Activated naive CD8-positive, alpha-beta T cell treated with anti-CD3 and anti-CD28 coated beads, Interleukin-2, amount 50 U/mL, for 24 hours (primary cell): Measurements from ENCODE around the gene C17orf113.

ENCODE experiments used
- ATAC-seq: fragments of 150-1000 bp; cut with Tn5 transposase; one replicate; pipeline ENCODE4 v1.10.0; 2021
- DNase-seq: peaks from one replicate; pipeline ENCODE4 v3.0.0; 2021
- H3K27ac Mint-ChIP-seq: one replicate; pipeline ENCODE4 v1.8.0; 2021; ENCODE audit warnings: mild to moderate bottlenecking, mixed read lengths
- H3K27me3 Mint-ChIP-seq: one replicate; pipeline ENCODE4 v1.8.0; 2021; ENCODE audit warnings: mixed read lengths
- H3K36me3 Mint-ChIP-seq: one replicate; pipeline ENCODE4 v1.8.0; 2021; ENCODE audit warnings: low read depth, mixed read lengths
- H3K4me1 Mint-ChIP-seq: one replicate; pipeline ENCODE4 v1.8.0; 2021; ENCODE audit warnings: mixed read lengths
- H3K4me3 Mint-ChIP-seq: one replicate; pipeline ENCODE4 v1.8.0; 2021; ENCODE audit warnings: mild to moderate bottlenecking, moderate library complexity, mixed read lengths
- H3K9me3 Mint-ChIP-seq: one replicate; pipeline ENCODE4 v1.8.0; 2021; ENCODE audit warnings: mixed read lengths

The C17orf113 gene

GRCh38 chr17:42050393-42051012, at the start of gene C17orf113:
Gene C17orf113 (minus strand): TSS chr17:42050601. CDS start chr17:42043376, 7,225 bp downstream.
- H3K27me3 Mint-ChIP-seq, result peaks cover 46% of the 10 kb centered on the region
- no peak within 1 kb of the TSS for H3K27ac Mint-ChIP-seq
- H3K4me1 Mint-ChIP-seq, result peaks cover 4% of the 10 kb centered on the region
- DNase-seq (peak; percentile 49), ATAC-seq (peak; percentile 60)
- H3K9me3 Mint-ChIP-seq, result no peaks in the 10 kb centered on the region
- no peaks in the 10 kb centered on the region for H3K36me3 Mint-ChIP-seq
- peak within 1 kb of the TSS; percentile 67 for H3K4me3 Mint-ChIP-seq

DNA sequence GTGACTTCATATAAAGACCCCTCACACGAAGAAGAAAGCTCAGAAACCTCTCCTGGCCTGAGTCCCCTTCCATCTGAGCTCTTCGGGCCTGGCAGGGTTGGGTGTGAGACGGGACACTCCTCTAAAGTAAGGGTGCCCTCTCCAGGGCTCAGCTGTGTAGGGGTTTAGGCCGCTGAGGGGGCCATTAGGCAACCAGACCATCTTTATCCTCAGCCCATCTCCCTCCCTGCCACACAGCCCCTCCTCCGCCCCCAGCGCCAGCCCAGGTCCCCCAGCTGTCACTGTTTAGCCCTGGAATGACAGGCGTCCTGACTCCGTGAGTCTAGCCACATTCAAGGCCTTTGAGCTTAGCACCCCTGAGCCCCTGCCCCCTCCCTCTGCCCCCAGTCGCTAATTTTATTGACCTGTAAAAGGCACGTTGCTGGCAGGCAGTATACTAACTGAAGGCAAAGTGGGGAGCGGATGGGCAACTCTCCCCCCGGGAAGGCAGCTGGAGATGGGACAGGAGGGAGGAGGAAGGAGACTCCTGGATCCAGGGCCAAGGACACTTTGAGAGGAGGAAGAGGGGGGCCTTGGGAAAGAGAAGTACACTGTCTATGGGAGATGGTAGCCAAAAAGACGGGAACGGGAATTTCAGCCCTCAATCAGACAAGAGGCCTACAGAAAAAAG, 48.5 kb upstream of the C17orf113 start:
- Mint-ChIP-seq H3K27me3 (peaks cover 23% of the 10 kb centered on the region), H3K4me1 (peaks cover 9% of the 10 kb centered on the region), H3K36me3 (no peaks in the 10 kb centered on the region), H3K9me3 (no peaks in the 10 kb centered on the region), H3K27ac (no peak overlapping the region), H3K4me3 (no peak overlapping the region)
- DNase-seq, result no peak
- ATAC-seq, result no peak

GRCh38 chr17:42097691-42098631, 47.6 kb upstream of the C17orf113 start, which contains the start of gene ZNF385C:
Gene ZNF385C (minus strand): TSS chr17:42098473. CDS start chr17:42063056, 35,417 bp downstream.
- DNase-seq, result peak; percentile 53
- H3K36me3 Mint-ChIP-seq, result no peaks in the 10 kb centered on the region

DNA sequence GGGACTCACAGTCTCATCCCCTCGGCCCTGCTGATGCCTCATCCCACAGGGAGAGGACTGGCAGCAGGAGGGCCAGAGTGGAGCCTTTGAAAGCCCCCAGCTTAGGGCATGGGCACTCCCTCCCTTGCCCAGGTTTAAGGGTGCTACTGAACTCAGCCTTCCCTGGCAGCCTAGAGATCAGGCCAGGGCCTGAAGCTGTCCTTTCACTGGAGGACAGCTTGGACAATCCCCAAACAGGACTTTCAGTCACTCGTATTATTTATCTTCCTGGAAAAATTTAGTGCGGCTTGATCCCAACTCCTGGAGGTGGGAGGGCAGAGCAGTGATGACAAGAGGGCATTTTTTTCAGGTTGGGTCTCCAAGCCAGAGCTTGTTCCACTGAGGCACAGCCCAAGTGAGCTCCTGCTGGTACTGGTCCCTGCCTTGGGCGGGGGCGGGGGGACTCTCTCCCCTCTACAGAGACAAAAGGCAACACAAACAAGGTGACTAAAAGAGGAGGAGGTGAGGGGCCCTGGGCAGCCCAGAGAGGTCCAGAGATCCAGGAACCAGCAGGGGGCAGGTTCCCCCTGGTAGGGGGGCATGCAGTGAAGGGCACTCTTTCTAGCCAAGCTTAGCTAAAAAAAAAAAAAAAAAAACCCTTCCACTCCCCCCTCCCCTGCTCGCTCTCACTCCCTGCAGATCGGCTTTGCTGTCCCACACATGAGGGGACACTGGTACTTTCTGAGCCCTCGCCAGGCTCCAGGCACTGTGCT, 46.1 kb upstream of the C17orf113 start:
- peaks cover 23% of the 10 kb centered on the region for H3K27me3 Mint-ChIP-seq
- no peaks in the 10 kb centered on the region for H3K36me3 Mint-ChIP-seq
- no peak for DNase-seq
- no peak overlapping the region for H3K27ac Mint-ChIP-seq
- no peak for ATAC-seq
- H3K9me3 Mint-ChIP-seq, result no peaks in the 10 kb centered on the region
- peaks cover 9% of the 10 kb centered on the region for H3K4me1 Mint-ChIP-seq
- H3K4me3 Mint-ChIP-seq, result no peak overlapping the region

More at GRCh38 chr17:42097691-42098631, 47.6 kb upstream of the C17orf113 start, which contains the start of gene ZNF385C:
- peak within 1 kb of the TSS; percentile 24 for H3K4me3 Mint-ChIP-seq
- peaks cover 9% of the 10 kb centered on the region for H3K4me1 Mint-ChIP-seq
- no peak within 1 kb of the TSS for H3K27ac Mint-ChIP-seq
- peaks cover 23% of the 10 kb centered on the region for H3K27me3 Mint-ChIP-seq
- H3K9me3 Mint-ChIP-seq, result no peaks in the 10 kb centered on the region
- peak; percentile 44 for ATAC-seq

GRCh38 chr17:42094375-42095069, 44.1 kb upstream of the C17orf113 start:
- Mint-ChIP-seq H3K4me3 (no peak overlapping the region), H3K36me3 (no peaks in the 10 kb centered on the region), H3K27me3 (peaks cover 25% of the 10 kb centered on the region), H3K9me3 (no peaks in the 10 kb centered on the region), H3K27ac (no peak overlapping the region), H3K4me1 (peaks cover 9% of the 10 kb centered on the region)
- DNase-seq (no peak), ATAC-seq (no peak)

DNA sequence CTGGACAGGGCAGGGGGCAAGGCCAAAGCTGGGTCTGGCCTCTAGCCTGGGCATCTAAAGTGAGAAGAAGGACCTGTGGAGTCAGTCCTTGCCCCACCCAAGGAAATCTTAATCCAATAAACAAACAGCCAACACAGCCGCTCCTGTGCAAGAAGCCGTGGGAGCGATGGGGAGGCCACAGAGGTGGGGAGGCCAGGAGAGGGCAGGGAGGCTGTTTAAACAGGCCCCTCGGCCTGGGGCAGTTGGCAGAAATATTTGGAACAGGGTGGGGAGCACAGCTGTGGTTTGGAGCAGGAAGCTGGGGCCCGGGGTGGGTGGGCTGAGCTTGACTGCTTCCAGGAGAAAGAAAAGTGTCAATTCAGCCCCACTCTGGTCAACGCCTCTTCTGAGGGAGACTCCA, 42.5 kb upstream of the C17orf113 start:
- H3K27ac Mint-ChIP-seq, result no peak overlapping the region
- peaks cover 25% of the 10 kb centered on the region for H3K27me3 Mint-ChIP-seq
- no peak for ATAC-seq
- no peak for DNase-seq
- peaks cover 6% of the 10 kb centered on the region for H3K4me1 Mint-ChIP-seq
- no peaks in the 10 kb centered on the region for H3K36me3 Mint-ChIP-seq
- H3K9me3 Mint-ChIP-seq, result no peaks in the 10 kb centered on the region
- no peak overlapping the region for H3K4me3 Mint-ChIP-seq

DNA sequence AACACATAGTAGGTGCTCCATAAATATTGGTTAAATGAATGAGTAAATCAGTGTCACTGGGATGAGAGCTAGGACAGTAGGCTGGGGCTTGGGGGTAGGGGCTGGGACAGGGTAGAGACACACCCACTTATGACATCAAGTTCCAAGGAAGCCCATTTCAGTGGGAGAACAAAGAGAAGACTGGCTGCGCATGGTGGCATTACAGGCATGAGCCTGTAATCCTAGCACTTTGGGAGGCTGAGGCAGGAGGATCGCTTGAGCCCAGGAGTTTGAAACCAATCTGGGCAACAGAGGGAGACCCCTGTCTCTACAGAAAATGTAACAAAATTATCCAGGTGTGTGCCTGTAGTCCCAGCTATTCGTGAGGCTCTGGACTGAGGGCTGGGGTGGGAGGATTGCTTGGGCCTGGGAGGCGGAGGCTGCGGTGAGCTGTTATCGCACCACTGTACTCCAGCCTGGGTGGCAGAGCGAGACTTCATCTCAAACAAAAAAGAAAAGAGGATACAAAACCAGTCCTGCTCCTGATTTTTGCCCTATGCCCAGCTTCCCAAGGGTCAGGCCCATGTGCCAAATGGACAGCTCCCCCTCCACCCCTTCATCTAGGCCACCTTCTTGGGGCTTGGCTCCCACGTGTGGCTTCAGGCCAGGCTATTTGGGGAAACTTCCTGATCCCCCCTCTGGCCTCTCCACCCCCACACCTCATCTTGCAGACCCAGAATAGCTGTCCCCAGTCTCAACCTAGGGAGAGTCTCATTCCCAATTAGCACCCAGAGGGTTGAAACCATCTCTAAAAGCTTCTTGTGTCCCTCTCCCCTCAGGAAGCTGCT, 40.8 kb upstream of the C17orf113 start:
- no peak for DNase-seq
- H3K4me1 Mint-ChIP-seq, result no peaks in the 10 kb centered on the region
- no peak overlapping the region for H3K4me3 Mint-ChIP-seq
- no peak overlapping the region for H3K27ac Mint-ChIP-seq
- H3K36me3 Mint-ChIP-seq, result no peaks in the 10 kb centered on the region
- ATAC-seq, result no peak
- peaks cover 8% of the 10 kb centered on the region for H3K27me3 Mint-ChIP-seq
- no peaks in the 10 kb centered on the region for H3K9me3 Mint-ChIP-seq

- no peaks in the 10 kb centered on the region for H3K4me1 Mint-ChIP-seq
- H3K36me3 Mint-ChIP-seq, result no peaks in the 10 kb centered on the region
- H3K9me3 Mint-ChIP-seq, result no peaks in the 10 kb centered on the region
- no peak for ATAC-seq
- H3K27ac Mint-ChIP-seq, result no peak overlapping the region
- peaks cover 4% of the 10 kb centered on the region for H3K27me3 Mint-ChIP-seq
- no peak overlapping the region for H3K4me3 Mint-ChIP-seq
- DNase-seq, result no peak
These were observed 38.3 kb upstream of the C17orf113 start for GRCh38 chr17:42088736-42089135.

DNA sequence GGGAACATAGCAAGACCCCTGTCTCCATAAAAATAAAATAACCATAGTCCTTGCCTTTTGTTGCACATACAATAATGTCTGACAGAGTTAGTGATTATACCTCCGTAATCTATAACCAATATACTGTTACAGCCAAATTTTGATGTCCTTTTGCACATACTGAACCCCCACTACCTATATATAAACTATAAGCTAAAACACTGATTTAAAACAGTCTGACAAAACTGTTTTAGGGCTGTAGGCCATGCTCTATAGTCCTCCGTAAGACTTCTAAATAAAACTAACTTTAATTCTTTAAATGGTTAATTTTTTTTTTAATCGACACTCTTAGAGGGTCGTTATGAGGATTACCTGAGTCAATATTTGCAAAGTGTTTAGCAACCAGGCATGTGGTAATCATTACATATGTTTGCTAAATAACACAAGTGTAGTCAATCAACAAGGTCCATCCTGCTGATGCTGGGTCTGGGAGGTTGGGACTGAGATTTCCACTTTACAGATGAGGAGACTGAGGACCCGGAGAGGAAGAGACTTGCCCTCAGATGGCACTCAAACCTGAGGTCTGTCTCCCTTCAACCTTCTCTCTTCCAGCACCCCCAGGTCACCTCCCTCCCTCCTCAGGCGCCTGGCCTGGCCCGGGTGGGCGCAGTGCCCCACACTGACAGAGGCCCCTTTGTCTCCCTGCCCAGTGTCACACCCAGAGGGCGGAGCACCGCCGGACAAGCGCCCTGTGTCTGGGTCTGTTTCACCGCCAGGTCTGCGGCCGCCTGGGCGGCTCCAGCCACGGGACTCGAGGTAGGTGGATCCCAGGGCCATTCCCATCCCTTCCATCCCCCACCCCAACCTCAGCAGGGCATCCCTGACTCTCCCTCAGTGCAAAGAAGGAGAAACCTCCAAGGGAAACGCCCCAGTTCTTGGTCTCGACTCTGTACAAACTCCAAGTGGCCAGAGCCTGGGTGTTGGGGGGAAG, 37.6 kb upstream of the C17orf113 start:
- DNase-seq (no peak), ATAC-seq (no peak)
- H3K27ac Mint-ChIP-seq, result no peak overlapping the region
- peaks cover 4% of the 10 kb centered on the region for H3K27me3 Mint-ChIP-seq
- no peaks in the 10 kb centered on the region for H3K4me1 Mint-ChIP-seq
- H3K4me3 Mint-ChIP-seq, result no peak overlapping the region
- H3K36me3 Mint-ChIP-seq, result no peaks in the 10 kb centered on the region
- H3K9me3 Mint-ChIP-seq, result no peaks in the 10 kb centered on the region

- DNase-seq (no peak), ATAC-seq (no peak)
- H3K36me3 Mint-ChIP-seq, result no peaks in the 10 kb centered on the region
- H3K9me3 Mint-ChIP-seq, result no peaks in the 10 kb centered on the region
- H3K27me3 Mint-ChIP-seq, result peaks cover 4% of the 10 kb centered on the region
- H3K27ac Mint-ChIP-seq, result no peak overlapping the region
- no peaks in the 10 kb centered on the region for H3K4me1 Mint-ChIP-seq
- H3K4me3 Mint-ChIP-seq, result no peak overlapping the region
These were observed 36.8 kb upstream of the C17orf113 start for GRCh38 chr17:42087042-42087701.

DNA sequence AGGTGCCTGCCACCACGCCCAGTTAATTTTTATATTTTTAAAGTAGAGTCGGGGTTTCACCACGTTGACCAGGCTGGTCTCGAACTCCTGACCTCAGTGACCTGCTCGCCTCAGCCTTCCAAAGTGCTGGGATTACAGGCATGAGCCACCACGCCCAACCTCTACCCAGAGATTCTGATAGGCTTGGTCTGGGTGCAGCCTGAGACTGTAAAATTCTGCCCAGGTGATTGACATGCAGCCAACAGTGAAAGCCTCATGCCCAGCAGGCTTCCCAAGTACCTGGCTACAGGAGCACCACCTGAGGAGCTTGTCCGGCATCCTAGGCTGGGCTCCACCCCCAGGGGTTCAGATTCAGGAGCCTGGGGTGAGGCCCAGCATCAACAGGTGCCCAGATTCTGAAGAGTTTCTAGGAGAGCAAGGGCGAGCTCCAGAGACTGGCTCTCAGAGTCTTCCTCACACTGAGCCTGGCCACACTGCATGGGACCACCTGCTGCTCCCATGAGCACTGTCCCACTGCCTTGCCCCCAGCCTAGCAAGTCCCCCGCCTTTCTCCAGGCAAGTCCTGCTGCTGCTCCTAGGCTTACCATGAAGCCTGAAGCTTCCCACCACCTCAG, 31.2 kb upstream of the C17orf113 start:
- no peak overlapping the region for H3K4me3 Mint-ChIP-seq
- no peaks in the 10 kb centered on the region for H3K4me1 Mint-ChIP-seq
- DNase-seq (no peak), ATAC-seq (no peak)
- H3K36me3 Mint-ChIP-seq, result no peaks in the 10 kb centered on the region
- no peak overlapping the region for H3K27ac Mint-ChIP-seq
- no peaks in the 10 kb centered on the region for H3K27me3 Mint-ChIP-seq
- no peaks in the 10 kb centered on the region for H3K9me3 Mint-ChIP-seq
